NOMO-1 treated with dmso at 0.1 percent for 144 hours (cell line): ENCODE results near the gene MARCHF2.

Experiments used
- DNase-seq: peaks from one replicate; lab custom pipeline; 2025; ENCODE audit not compliant: unreplicated experiment; lab: John Stamatoyannopoulos, UW

Gene MARCHF2

DNA sequence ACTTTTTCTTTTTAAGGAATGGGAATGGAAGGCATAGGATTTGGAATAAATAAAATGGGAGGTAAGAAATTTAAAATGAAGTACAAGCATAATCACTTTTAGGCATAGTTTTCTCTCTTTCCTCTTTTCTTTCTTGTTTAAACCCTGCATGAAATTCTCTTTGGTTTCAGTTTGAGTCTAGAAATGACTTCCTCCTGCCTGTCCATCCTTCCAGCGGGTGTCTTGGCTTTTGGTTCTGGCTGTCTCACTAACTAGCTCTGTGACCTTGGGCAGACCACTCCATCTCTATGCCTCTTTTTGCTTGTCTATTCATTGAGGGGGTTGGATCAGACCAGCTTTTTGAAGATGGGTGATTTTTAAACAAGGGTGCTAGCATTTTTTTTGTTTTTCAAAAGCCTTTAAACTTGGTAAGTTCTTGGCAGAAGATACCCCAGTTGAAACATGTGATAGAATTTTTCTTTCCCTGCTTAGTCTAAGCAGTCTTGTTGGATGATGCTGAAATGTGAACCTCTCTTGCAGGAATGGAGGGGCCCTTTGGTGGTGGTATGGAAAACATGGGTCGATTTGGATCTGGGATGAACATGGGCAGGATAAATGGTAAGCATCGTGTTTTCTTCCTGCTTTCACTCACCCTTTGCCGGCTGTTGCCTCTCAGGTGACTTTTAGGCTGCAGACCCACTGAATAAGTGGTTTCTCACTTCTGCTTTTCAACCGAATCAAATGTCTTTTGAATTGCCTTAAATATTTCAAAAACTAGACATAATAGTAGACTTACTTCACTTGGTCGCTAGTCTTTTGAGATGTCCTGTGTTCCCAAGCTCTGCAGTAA, 60.8 kb downstream of the MARCHF2 start:
- DNase-seq, result peak; percentile 34

DNA sequence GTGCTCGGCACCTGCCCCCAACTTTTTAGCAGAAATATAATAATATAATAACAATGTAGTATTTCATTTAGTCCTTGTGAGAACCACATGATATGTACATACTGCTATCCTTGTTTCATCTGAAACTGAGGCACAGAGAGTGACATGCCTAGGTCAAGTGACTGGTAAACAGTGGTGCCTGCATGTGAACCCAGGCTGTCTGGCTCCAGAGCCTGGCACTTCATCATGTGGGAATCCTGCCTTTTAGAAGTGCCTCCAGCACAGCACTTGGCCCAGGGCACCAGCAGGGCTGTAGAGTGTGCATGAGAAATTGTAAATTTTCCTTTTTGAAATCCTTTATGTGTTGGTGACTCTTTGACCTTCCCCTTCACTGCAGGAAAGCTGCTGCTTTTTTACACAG, 61.9 kb downstream of the MARCHF2 start:
- DNase-seq, result no peak

DNA sequence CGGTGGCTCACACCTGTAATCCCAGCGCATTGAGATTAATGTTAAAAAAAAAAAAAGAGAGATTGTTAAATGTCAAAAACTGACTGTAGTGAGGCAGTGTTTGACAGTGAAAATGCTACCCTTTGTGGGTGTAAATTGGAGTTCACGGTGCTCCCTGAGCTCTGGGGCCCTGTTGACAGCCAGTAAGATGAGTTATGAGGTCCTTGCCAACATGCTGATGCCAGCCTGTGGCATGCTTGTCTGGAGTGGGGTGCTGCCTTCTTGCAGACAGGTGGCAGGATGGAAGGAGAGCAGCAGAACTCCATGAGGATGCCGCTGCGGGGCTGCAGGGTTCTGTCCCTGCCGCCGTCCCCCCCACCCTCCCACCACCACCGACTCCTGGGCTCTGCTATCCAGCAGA, 63.4 kb downstream of the MARCHF2 start:
- DNase-seq, result no peak

DNA sequence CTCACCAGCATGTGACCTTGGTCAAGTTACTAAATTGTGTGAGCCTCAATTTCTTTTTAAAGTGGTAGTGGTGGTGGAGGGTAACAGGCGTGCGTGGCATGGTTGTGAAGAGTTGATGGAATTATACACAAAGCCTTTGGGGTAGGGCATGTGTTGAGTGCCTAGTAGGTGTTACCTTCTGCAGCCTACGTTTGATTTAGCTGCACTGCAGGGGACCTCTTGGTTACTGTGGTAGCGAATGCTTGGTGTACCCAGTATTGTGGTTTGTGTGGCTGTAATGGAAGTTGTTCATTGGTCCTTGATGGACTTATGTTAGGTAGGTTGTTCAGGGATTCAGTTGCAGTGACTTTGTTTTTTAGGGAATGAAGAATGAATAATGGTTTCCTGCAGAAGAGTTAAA, 64.8 kb downstream of the MARCHF2 start:
- DNase-seq, result no peak

DNA sequence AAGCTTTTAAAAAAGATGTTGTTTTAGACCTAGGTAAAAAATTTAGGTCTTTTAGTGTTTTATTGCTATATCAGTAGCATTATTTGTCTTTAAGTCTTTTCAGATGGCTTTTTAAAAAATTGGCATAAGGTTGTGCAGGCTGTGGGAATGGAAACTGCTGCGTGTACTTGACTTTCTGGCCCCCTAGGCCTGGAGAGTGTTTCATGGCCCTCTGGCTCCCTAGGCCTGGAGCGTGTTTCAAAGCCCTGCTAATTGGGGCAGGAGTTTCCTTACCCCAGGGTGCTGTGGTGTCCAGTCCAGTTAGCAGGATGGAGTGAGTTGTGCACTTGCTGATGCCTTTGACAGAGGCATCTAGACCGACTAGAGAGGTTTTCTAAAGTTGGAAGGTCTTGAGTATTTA, 65.5 kb downstream of the MARCHF2 start:
- no peak for DNase-seq

DNA sequence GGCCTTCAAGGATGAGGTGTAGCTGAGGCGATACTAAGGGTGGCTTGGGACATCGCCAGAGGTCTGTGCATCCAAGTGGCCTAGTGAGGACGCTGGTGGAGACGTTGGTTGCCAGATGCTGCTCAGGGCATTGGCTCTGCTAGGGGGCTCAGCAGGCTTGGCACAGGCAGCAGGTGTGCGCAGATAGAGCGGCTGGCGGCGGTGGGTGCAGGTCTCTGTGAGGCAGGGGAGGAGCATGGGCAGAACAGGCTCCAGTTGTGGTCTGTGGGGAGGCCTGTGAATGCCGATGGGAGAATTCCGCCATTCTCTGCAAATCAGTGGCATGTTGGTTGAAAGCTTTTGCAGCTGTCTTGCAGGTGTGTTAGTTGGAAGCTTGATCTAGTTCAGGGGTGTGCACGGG, 68.1 kb downstream of the MARCHF2 start:
- no peak for DNase-seq

DNA sequence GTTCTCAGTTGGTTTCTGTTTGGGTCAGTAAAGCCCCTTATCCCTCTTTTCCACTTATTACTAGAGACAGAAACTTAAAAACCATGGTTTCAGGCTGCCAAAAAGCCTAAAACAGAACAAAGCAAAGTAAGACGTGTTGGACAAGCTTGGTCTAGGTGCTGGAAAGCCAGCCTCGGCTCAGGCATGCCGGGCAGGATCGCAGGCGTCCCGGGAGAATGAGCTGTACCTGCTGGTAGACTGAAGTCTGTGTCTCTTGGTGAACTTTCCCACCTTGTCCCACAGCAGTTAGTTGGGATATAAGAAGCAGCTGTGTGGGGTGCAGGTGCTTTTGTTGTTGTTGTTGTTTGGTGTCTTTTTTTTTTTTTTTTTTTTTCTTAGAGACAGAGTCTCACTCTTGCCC, 68.5 kb downstream of the MARCHF2 start:
- no peak for DNase-seq

DNA sequence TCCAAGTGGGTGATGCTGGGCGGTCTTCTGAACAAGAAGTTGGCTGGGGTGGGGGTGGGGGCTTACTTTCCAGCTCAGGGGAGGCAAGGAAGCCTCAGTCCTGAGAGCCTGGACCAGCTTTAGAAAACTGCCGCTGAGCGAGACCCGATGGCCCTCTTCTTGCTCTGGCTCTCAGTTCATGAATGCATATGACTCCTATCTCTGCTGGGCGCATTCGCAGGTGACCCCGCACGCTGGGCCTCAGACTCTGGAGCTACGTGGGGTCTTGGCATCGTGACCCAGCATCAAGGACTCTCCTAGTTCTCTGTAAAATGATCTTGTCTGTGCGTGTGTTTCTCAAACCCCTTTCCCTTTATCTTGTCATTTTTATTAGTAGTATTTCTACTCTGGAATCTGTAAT, 69.6 kb downstream of the MARCHF2 start:
- no peak for DNase-seq

DNA sequence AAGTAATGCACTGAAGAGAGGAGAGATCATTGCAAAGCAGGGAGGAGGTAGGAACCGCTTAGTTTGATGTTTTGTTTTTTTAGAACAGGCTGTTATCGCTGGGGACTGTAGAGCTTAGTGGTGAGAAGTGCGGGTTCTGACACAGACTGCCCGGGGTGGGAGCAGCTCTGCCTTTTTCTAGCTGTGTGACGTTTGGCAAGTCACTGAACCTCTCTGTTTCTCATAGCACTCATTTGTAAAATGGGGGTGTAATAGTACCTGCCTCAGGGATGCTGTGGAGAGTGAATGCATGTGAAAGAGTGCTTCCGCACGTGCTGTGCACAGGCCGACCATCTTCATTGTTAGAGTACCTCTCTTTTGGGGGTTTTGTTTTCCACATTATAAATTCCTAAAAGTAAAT, 70.1 kb downstream of the MARCHF2 start:
- DNase-seq, result no peak

DNA sequence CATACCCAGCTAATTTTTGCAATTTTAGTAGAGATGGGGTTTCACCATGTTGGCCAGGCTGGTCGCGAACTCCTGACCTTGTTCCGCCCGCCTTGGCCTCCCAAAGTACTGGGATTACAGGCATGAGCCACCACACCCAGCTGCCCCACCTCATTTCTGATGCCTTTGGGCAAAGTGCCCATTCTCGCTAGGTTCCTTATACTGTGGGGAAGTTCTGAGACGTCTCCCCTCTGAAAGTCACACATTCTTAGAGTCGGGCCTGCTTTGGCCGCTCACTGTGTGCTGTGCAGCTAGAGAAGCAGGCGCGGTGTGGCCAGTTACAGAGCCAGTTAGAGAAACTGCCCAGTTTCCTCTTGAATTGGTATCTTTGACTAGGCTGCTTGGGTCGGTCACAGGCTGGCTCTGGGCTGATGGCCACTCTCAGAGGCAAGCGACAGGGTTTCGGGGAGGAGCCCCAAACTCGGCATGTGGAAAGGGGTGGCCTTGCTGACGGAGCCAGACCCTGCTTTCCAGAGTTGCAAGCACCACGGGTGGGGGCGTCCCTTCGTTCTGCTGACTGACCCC, 71.3 kb downstream of the MARCHF2 start:
- DNase-seq, result no peak

DNA sequence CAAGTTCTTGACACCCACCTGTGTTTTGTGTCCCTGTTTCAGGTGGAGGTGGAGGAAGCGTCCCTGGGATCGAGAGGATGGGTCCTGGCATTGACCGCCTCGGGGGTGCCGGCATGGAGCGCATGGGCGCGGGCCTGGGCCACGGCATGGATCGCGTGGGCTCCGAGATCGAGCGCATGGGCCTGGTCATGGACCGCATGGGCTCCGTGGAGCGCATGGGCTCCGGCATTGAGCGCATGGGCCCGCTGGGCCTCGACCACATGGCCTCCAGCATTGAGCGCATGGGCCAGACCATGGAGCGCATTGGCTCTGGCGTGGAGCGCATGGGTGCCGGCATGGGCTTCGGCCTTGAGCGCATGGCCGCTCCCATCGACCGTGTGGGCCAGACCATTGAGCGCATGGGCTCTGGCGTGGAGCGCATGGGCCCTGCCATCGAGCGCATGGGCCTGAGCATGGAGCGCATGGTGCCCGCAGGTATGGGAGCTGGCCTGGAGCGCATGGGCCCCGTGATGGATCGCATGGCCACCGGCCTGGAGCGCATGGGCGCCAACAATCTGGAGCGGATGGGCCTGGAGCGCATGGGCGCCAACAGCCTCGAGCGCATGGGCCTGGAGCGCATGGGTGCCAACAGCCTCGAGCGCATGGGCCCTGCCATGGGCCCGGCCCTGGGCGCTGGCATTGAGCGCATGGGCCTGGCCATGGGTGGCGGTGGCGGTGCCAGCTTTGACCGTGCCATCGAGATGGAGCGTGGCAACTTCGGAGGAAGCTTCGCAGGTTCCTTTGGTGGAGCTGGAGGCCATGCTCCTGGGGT, 72.7 kb downstream of the MARCHF2 start:
- DNase-seq, result no peak

DNA sequence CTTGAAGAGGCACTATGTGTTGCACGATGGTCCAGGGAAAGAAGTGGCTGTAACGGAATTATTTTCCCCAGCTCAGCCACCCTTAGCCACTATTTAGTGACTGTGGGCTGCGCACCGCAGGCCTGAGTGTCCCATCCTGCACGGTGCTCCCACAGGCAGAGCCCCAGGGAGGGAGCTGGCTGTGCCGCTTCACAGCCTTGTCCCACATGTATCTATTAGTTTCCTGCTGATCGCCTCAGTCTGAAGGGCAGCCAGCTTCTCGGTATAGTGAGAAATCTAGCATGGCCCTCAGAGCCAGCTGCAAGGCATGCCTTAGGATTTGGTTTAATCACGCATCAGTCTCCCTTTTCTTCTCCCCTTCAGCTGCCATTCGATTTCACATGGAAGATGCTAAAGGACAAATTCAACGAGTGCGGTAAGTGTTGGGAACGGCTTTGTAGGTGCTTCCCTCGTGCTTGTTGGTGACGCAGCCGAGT, 73.6 kb downstream of the MARCHF2 start:
- no peak for DNase-seq

DNA sequence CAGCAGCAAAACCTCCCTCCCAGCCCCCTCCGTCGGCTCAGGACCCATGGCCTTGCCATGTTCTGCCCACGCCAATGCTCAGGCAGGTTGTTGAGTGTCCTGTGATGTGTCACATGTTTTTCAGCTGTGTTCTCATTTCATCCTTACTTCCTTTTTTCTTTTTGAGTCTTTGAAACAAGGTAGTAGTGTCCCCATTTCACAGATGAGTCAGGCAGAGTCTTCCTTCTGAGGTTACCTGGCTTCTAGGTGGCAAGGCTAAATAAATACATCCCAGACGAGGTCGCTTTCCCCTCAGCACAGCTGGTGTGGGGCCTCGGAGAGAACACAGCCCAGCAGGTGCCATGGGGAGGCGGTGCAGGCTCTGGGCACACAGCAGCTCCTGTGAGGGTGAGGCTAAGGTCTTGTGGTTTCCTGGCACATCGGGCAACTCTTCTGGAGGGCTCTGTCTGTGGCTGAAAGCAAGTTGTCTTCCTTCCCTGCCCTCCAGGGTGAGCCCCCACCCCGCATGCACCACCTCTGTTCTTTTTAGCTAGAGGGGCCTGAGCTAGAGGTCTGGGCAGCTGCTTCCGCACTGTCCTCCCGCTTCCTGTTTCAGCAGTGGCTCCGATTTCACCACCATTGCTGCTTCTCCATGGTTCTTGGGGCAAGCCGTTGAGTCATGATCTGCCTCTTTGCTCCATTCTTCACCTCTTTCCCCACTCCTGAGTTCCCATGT, 74.2 kb downstream of the MARCHF2 start:
- peak; percentile 94 for DNase-seq

DNA sequence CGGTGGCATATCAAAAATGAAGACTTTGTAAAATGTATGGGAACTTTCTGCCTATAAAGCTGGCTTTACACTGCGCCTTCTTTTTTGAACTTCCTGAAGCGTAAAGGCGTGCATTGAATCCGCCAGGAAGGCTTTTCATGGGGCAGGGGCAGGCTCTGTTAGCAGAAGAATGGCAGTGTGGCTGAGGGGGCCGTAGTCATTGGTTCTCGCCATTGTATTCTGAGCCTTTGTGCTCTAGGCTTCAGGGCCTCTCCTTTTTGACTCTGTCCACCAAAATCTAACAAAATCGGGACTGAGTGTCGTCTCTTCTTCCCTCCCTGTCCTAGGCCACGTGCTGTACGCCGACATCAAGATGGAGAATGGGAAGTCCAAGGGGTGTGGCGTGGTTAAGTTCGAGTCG, 75.3 kb downstream of the MARCHF2 start:
- no peak for DNase-seq
